HCT116 (cell line): ENCODE results near the gene MOK. TPM values are rescaled to one million over a fixed set of nuclear protein-coding genes. Genes with fewer than 3 reads are reported as not detected.

Experiments
- ATAC-seq: fragments of 200-7000 bp; cut with Tn5 transposase; 2 replicates; pipeline ENCODE4 v1.9.1; 2020; ENCODE audit warnings: mild to moderate bottlenecking, moderate library complexity
- BruUV-seq: library from RNA; stranded (reverse); fragments of 400-500 nt; replicated peaks from 2 replicates; lab custom pipeline; 2021; lab: Mats Ljungman, UMichigan
- CTCF ChIA-PET: fragments of 300-600 bp; sonication (Branson Sonifier 250); formaldehyde crosslinking; loops from one replicate; lab custom pipeline; 2021; ENCODE audit warnings: antibody characterized with exemption; lab: Charles Lee
- POLR2A ChIA-PET: fragments of 300-600, 350-600 bp; sonication (Branson Sonifier 250); formaldehyde crosslinking; loops from one replicate; lab custom pipeline; 2021; ENCODE audit warnings: antibody characterized with exemption; lab: Charles Lee
- RAD21 ChIA-PET, 2 experiments: fragments of 300-600 bp; sonication (Branson Sonifier 250); formaldehyde crosslinking; loops; one replicate each; lab custom pipeline; 2023; ENCODE audit warnings: low total read pairs in 2 of 2; ENCODE audit not compliant: uncharacterized antibody in 2 of 2, unreplicated experiment in 2 of 2, low non-redundant PET in 1 of 2; lab: Charles Lee
- DNase-seq: peaks from one replicate; pipeline ENCODE4 v3.0.0-alpha.2; 2010; ENCODE audit warnings: low read depth, low spot score
- H2AFZ ChIP-seq: fragments of 200-600 bp; shearing (Covaris generic), sonication (generic); 2 replicates; pipeline ENCODE4 v1.6.1; 2017; ENCODE audit warnings: low read depth, mixed run types, mixed read lengths, antibody characterized with exemption, low read length; ENCODE audit not compliant: poor library complexity, severe bottlenecking
- H3K27ac ChIP-seq: 2 replicates; pipeline ENCODE4 v1.5.1; 2012; ENCODE audit warnings: low read depth, low read length
- H3K27me3 ChIP-seq: fragments of 200-600 bp; sonication (generic); 2 replicates; pipeline ENCODE4 v1.6.1; 2016; ENCODE audit warnings: mixed run types, low read length, mixed read lengths; ENCODE audit not compliant: insufficient read depth
- H3K36me3 ChIP-seq, 2 experiments: fragments of 200-500 bp in 1 of 2; fragments of 200-600 bp in 1 of 2; sonication (Bioruptor generic) in 1 of 2; sonication (generic) in 1 of 2; 2 replicates each; pipeline versions ENCODE4 v1.5.1 to v1.6.1; 2014 to 2016; ENCODE audit warnings: low read length in 2 of 2, inconsistent platforms in 1 of 2, mixed read lengths in 1 of 2, mixed run types in 1 of 2; ENCODE audit not compliant: insufficient read depth in 2 of 2, control insufficient read depth in 1 of 2
- H3K4me1 ChIP-seq, 2 experiments: fragments of 200-600 bp in 1 of 2; sonication (generic) in 1 of 2; 2 replicates each; pipeline versions ENCODE4 v1.5.1 to v1.6.1; 2012 to 2017; ENCODE audit warnings: low read length in 2 of 2, inconsistent platforms in 1 of 2, mild to moderate bottlenecking in 1 of 2, mixed read lengths in 1 of 2, mixed run types in 1 of 2, moderate library complexity in 1 of 2; ENCODE audit not compliant: insufficient read depth in 2 of 2, control insufficient read depth in 1 of 2
- H3K4me2 ChIP-seq: fragments of 200-600 bp; sonication (generic); 2 replicates; pipeline ENCODE4 v1.6.1; 2017; ENCODE audit warnings: mixed run types, low read length, mixed read lengths
- H3K4me3 ChIP-seq, 2 experiments: fragments of 200-600 bp in 1 of 2; sonication (generic) in 1 of 2; replicated peaks in 1 of 2; 2 replicates each; pipeline ENCODE4 v1.5.1; 2011 to 2016; ENCODE audit warnings: low read length in 2 of 2, control low read depth in 1 of 2, low read depth in 1 of 2, mild to moderate bottlenecking in 1 of 2, mixed read lengths in 1 of 2, mixed run types in 1 of 2
- H3K79me2 ChIP-seq: fragments of 200-600 bp; sonication (generic); 2 replicates; pipeline ENCODE4 v1.6.1; 2017; ENCODE audit warnings: mild to moderate bottlenecking, mixed run types, low read length, moderate library complexity, mixed read lengths; ENCODE audit not compliant: insufficient read depth
- H3K9ac ChIP-seq: fragments of 200-600 bp; sonication (generic); 2 replicates; pipeline ENCODE4 v1.6.1; 2016; ENCODE audit warnings: low read length, mixed read lengths
- H3K9me2 ChIP-seq: fragments of 200-600 bp; sonication (generic), shearing (Covaris generic); 2 replicates; pipeline ENCODE4 v1.6.1; 2017; ENCODE audit warnings: mixed run types, mild to moderate bottlenecking, moderate library complexity; ENCODE audit not compliant: insufficient read depth
- H3K9me3 ChIP-seq, 2 experiments: fragments of 200-500 bp in 1 of 2; fragments of 200-600 bp in 1 of 2; sonication (Bioruptor generic) in 1 of 2; sonication (generic) in 1 of 2; 2 replicates each; pipeline ENCODE4 v1.6.1; 2014 to 2017; ENCODE audit warnings: low read length in 2 of 2, mixed read lengths in 2 of 2, inconsistent platforms in 1 of 2, low read depth in 1 of 2, mild to moderate bottlenecking in 1 of 2, mixed run types in 1 of 2, moderate library complexity in 1 of 2; ENCODE audit not compliant: control insufficient read depth in 1 of 2, insufficient read depth in 1 of 2
- H4K20me1 ChIP-seq: fragments of 200-600 bp; sonication (generic), shearing (Covaris generic); 2 replicates; pipeline ENCODE4 v1.6.1; 2017; ENCODE audit warnings: mixed run types, mild to moderate bottlenecking, moderate library complexity; ENCODE audit not compliant: insufficient read depth
- CBX3 ChIP-seq: IDR thresholded peaks from 2 replicates; pipeline ENCODE4 v1.6.1; 2012; ENCODE audit warnings: low read depth
- CEBPB ChIP-seq: IDR thresholded peaks from 2 replicates; pipeline ENCODE4 v1.6.1; 2012; ENCODE audit warnings: low read depth
- CTCF ChIP-seq, 3 experiments: fragments of 200-600 bp in 1 of 3; sonication (generic) in 1 of 3; IDR thresholded peaks in 2 of 3; conservative IDR thresholded peaks in 1 of 3; 2 replicates each; pipeline ENCODE4 v1.5.1; 2012 to 2017; ENCODE audit warnings: low read depth in 2 of 3, low read length in 2 of 3, antibody characterized with exemption in 1 of 3, borderline replicate concordance in 1 of 3, control low read depth in 1 of 3, mild to moderate bottlenecking in 1 of 3, mixed read lengths in 1 of 3, mixed run types in 1 of 3, moderate library complexity in 1 of 3; ENCODE audit not compliant: insufficient read depth in 1 of 3
- ELF1 ChIP-seq: IDR thresholded peaks from 2 replicates; pipeline ENCODE4 v1.6.1; 2012; ENCODE audit warnings: low read depth, borderline replicate concordance
- EZH2 ChIP-seq: fragments of 200-600 bp; sonication (generic); IDR thresholded peaks from 2 replicates; pipeline ENCODE4 v1.6.1; 2017; ENCODE audit warnings: antibody characterized with exemption, mixed run types
- EZH2phosphoT487 ChIP-seq: fragments of 200-600 bp; IDR thresholded peaks from 2 replicates; pipeline ENCODE4 v1.6.1; 2018; ENCODE audit warnings: antibody characterized with exemption, borderline replicate concordance
- FOSL1 ChIP-seq: IDR thresholded peaks from 2 replicates; pipeline ENCODE4 v1.6.1; 2012; ENCODE audit warnings: low read depth
- POLR2A ChIP-seq: IDR thresholded peaks from 2 replicates; pipeline ENCODE4 v1.7.0; 2011; ENCODE audit warnings: borderline replicate concordance; ENCODE audit not compliant: insufficient read depth, insufficient read length; ENCODE audit errors: extremely low read depth
- POLR2AphosphoS5 ChIP-seq: IDR thresholded peaks from 2 replicates; pipeline ENCODE4 v1.6.1; 2011; ENCODE audit warnings: mild to moderate bottlenecking, low read depth, low read length, moderate library complexity
- RAD21 ChIP-seq: IDR thresholded peaks from 2 replicates; pipeline ENCODE4 v1.6.1; 2012; ENCODE audit warnings: low read depth, mild to moderate bottlenecking
- SP1 ChIP-seq: IDR thresholded peaks from 2 replicates; pipeline ENCODE4 v1.6.1; 2012; ENCODE audit warnings: low read depth
- SRF ChIP-seq: IDR thresholded peaks from 2 replicates; pipeline ENCODE4 v1.6.1; 2012; ENCODE audit warnings: low read depth
- TCF7L2 ChIP-seq: IDR thresholded peaks from 2 replicates; pipeline ENCODE4 v1.7.0; 2011; ENCODE audit warnings: borderline replicate concordance, inconsistent platforms; ENCODE audit not compliant: insufficient read depth, insufficient read length; ENCODE audit errors: extremely low read depth
- YY1 ChIP-seq: IDR thresholded peaks from 2 replicates; pipeline ENCODE4 v1.6.1; 2011; ENCODE audit warnings: low read length, low read depth, moderate library complexity, mild to moderate bottlenecking; ENCODE audit not compliant: insufficient replicate concordance; ENCODE audit errors: extremely low read depth
- ZBTB33 ChIP-seq: IDR thresholded peaks from 2 replicates; pipeline ENCODE4 v1.6.1; 2011; ENCODE audit warnings: mild to moderate bottlenecking, low read length, moderate library complexity; ENCODE audit not compliant: insufficient replicate concordance; ENCODE audit errors: extremely low read depth
- ZNF274 ChIP-seq: fragments of 200-500 bp; sonication (Bioruptor generic); IDR thresholded peaks from 2 replicates; pipeline ENCODE4 v1.6.1; 2014; ENCODE audit warnings: mild to moderate bottlenecking, low read depth, low read length, inconsistent platforms
- intact Hi-C: fragments of 100-400 bp; cut with micrococcal nuclease; formaldehyde crosslinking; loops from 2 replicates; pipeline ENCODE4 v1.10.0; 2022
- total RNA-seq: library from RNA; stranded (reverse); gene quantifications from one replicate; pipeline ENCODE4 v1.2.1, GENCODE V29; 2021; ENCODE audit not compliant: unreplicated experiment

MOK gene
- total RNA-seq, 1 experiment from 2014 or later, result 9.4 TPM

- DNase-seq (no peak), ATAC-seq (no peak)
- peaks cover 7 to 28% of the 10 kb centered on the region in 2 experiments; a peak in 3 of 4 replicates for H3K4me1 ChIP-seq
- H3K79me2 ChIP-seq, result no peaks in the 10 kb centered on the region
- TF ChIP-seq CEBPB (no peak), EZH2 (no peak), ELF1 (no peak), FOSL1 (no peak)
- H3K27ac ChIP-seq, result no peak overlapping the region
- H2AFZ ChIP-seq, result no peak overlapping the region
- H3K9me3 ChIP-seq, result no peaks in the 10 kb centered on the region
- no peaks in the 10 kb centered on the region for H4K20me1 ChIP-seq
- no peak overlapping the region for H3K4me3 ChIP-seq
- peak overlapping the region; percentile 51 for H3K4me2 ChIP-seq
- no peak overlapping the region for H3K9ac ChIP-seq
- H3K9me2 ChIP-seq, result no peaks in the 10 kb centered on the region
- H3K27me3 ChIP-seq, result no peaks in the 10 kb centered on the region
- RAD21 ChIA-PET, result no interaction called here
- no TSS peak for BruUV-seq
- H3K36me3 ChIP-seq, result no peaks in the 10 kb centered on the region
- POLR2A ChIA-PET, result no interaction called here
- CTCF ChIA-PET, result no interaction called here
- intact Hi-C loops, result no loop called here
Measured at GRCh38 chr14:102293781-102294180, 11.2 kb downstream of the MOK start.

- Histone ChIP-seq H3K36me3 (no peaks in the 10 kb centered on the region), H3K9me2 (no peaks in the 10 kb centered on the region), H3K4me1 (peaks cover 7 to 28% of the 10 kb centered on the region in 2 experiments; a peak in 3 of 4 replicates), H3K27ac (no peak overlapping the region), H3K4me2 (no peak overlapping the region), H4K20me1 (no peaks in the 10 kb centered on the region), H3K9me3 (no peaks in the 10 kb centered on the region), H3K79me2 (no peaks in the 10 kb centered on the region), H3K27me3 (no peaks in the 10 kb centered on the region), H2AFZ (no peak overlapping the region), H3K4me3 (no peak overlapping the region), H3K9ac (no peak overlapping the region)
- no TSS peak for BruUV-seq
- intact Hi-C loops, result no loop called here
- ATAC-seq (no peak), DNase-seq (no peak)
- POLR2A ChIA-PET, result no interaction called here
- CTCF ChIA-PET, result interaction anchor here (0.7 kb wide), 1 partner anchor 230 kb away, joined by 3 read pairs; no protein-coding TSS in a partner anchor
- RAD21 ChIA-PET, result no interaction called here
- TF ChIP-seq FOSL1 (no peak), SP1 (no peak), CTCF (IDR thresholded peaks at IDR 0.05 in 2 of 3, conservative IDR thresholded peaks at IDR 0.05 in 1 of 3; ENCODE audit: borderline replicate concordance in 1 of 3, insufficient read depth in 1 of 3, low read depth in 2 of 3, low read length in 2 of 3) (no peak), CBX3 (no peak), POLR2A (no peak), EZH2 (no peak), ZNF274 (no peak), POLR2AphosphoS5 (no peak), ZBTB33 (no peak), YY1 (no peak), CEBPB (no peak), TCF7L2 (no peak), RAD21 (no peak), SRF (no peak), EZH2phosphoT487 (no peak)
Measured at GRCh38 chr14:102292441-102292840, 12.5 kb downstream of the MOK start.
